Measurements from ENCODE around the gene LRIG1. TPM values are rescaled to one million over a fixed set of nuclear protein-coding genes. Genes with fewer than 3 reads are reported as not detected.
A peak's percentile ranks its signal among the peaks of the same experiment; 100 is the strongest.

The LRIG1 gene
- total RNA-seq (82.4 and 104 TPM in 2 replicates), polyA plus RNA-seq (27.9 and 46.5 TPM in 2 replicates), polyA minus RNA-seq (ENCODE audit: low replicate concordance) (126 and 180 TPM in 2 replicates)
- polyA plus RNA-seq (2012): 23.1 and 33.6 TPM in 2 replicates

- no peaks in the 10 kb centered on the region for H3K36me3 ChIP-seq (ENCODE audit: control insufficient read depth, insufficient read depth, low read length)
- H4K20me1 ChIP-seq (ENCODE audit: control insufficient read depth, extremely low read depth, insufficient read depth, low read length): no peaks in the 10 kb centered on the region
- no peak for TF ChIP-seq CTCF (conservative IDR thresholded peaks at IDR 0.05 in 1 of 2, IDR thresholded peaks at IDR 0.05 in 1 of 2; ENCODE audit: low read depth in 1 of 2, low read length in 2 of 2)
- no peak for TF ChIP-seq EZH2 (IDR thresholded peaks at IDR 0.05; ENCODE audit: low read length, missing control alignments)
- H3K9me3 ChIP-seq (ENCODE audit: control insufficient read depth, insufficient read depth, low read depth, low read length): no peaks in the 10 kb centered on the region
- peak within 1 kb of the TSS; percentile 84 for H3K9ac ChIP-seq (ENCODE audit: insufficient read depth, low read length)
- peaks cover 2% of the 10 kb centered on the region for H3K4me1 ChIP-seq (ENCODE audit: control insufficient read depth, extremely low read depth, insufficient read depth, low read length)
- H3K27me3 ChIP-seq (ENCODE audit: control insufficient read depth, insufficient read depth, low read length): peaks cover 5% of the 10 kb centered on the region
- DNase-seq (ENCODE audit: low read depth in 2 of 2): peak; percentile 97 to 98
- H3K27ac ChIP-seq (ENCODE audit: insufficient read depth, low read length): peak within 1 kb of the TSS; percentile 78
- H3K4me2 ChIP-seq (ENCODE audit: extremely low read depth, insufficient read depth, low read length): peak within 1 kb of the TSS; percentile 99
- H2AFZ ChIP-seq (ENCODE audit: low read length): peak within 1 kb of the TSS; percentile 82
- peaks cover 37% of the 10 kb centered on the region for H3K79me2 ChIP-seq (ENCODE audit: control insufficient read depth, insufficient read depth, low read length)
- peak within 1 kb of the TSS; percentile 70 to 96 (median 90) for H3K4me3 ChIP-seq (replicated peaks in 1 of 4; ENCODE audit: control extremely low read depth in 1 of 4, insufficient read depth in 1 of 4, low read depth in 3 of 4, low read length in 4 of 4)
Measured at GRCh38 chr3:66500576-66501482, at the start of gene LRIG1. TSS of gene LRIG1 (minus strand) at chr3:66501022. CDS start at chr3:66500407, 615 bp downstream.

- Histone ChIP-seq H3K9me3 (ENCODE audit: control insufficient read depth, insufficient read depth, low read depth, low read length) (no peaks in the 10 kb centered on the region), H3K27me3 (ENCODE audit: control insufficient read depth, insufficient read depth, low read length) (no peaks in the 10 kb centered on the region), H2AFZ (ENCODE audit: low read length) (no peak overlapping the region), H3K27ac (ENCODE audit: insufficient read depth, low read length) (no peak overlapping the region), H3K4me3 (replicated peaks in 1 of 4; ENCODE audit: control extremely low read depth in 1 of 4, insufficient read depth in 1 of 4, low read depth in 3 of 4, low read length in 4 of 4) (no peak overlapping the region), H3K4me2 (ENCODE audit: extremely low read depth, insufficient read depth, low read length) (no peak overlapping the region), H3K79me2 (ENCODE audit: control insufficient read depth, insufficient read depth, low read length) (no peaks in the 10 kb centered on the region), H3K36me3 (ENCODE audit: control insufficient read depth, insufficient read depth, low read length) (no peaks in the 10 kb centered on the region), H4K20me1 (ENCODE audit: control insufficient read depth, extremely low read depth, insufficient read depth, low read length) (no peaks in the 10 kb centered on the region), H3K9ac (ENCODE audit: insufficient read depth, low read length) (no peak overlapping the region), H3K4me1 (ENCODE audit: control insufficient read depth, extremely low read depth, insufficient read depth, low read length) (no peaks in the 10 kb centered on the region)
- no peak for TF ChIP-seq CTCF (conservative IDR thresholded peaks at IDR 0.05 in 1 of 2, IDR thresholded peaks at IDR 0.05 in 1 of 2; ENCODE audit: low read depth in 1 of 2, low read length in 2 of 2)
- no peak for DNase-seq (ENCODE audit: low read depth in 2 of 2)
Measured at GRCh38 chr3:66544619-66545429, 44.0 kb upstream of the LRIG1 start.

- Histone ChIP-seq H3K79me2 (ENCODE audit: control insufficient read depth, insufficient read depth, low read length) (no peaks in the 10 kb centered on the region), H3K9ac (ENCODE audit: insufficient read depth, low read length) (no peak overlapping the region), H3K9me3 (ENCODE audit: control insufficient read depth, insufficient read depth, low read depth, low read length) (no peaks in the 10 kb centered on the region), H3K36me3 (ENCODE audit: control insufficient read depth, insufficient read depth, low read length) (no peaks in the 10 kb centered on the region), H3K27ac (ENCODE audit: insufficient read depth, low read length) (no peak overlapping the region), H2AFZ (ENCODE audit: low read length) (no peak overlapping the region), H3K4me3 (replicated peaks in 1 of 4; ENCODE audit: control extremely low read depth in 1 of 4, insufficient read depth in 1 of 4, low read depth in 3 of 4, low read length in 4 of 4) (no peak overlapping the region), H3K4me2 (ENCODE audit: extremely low read depth, insufficient read depth, low read length) (no peak overlapping the region), H3K4me1 (ENCODE audit: control insufficient read depth, extremely low read depth, insufficient read depth, low read length) (no peaks in the 10 kb centered on the region), H3K27me3 (ENCODE audit: control insufficient read depth, insufficient read depth, low read length) (no peaks in the 10 kb centered on the region), H4K20me1 (ENCODE audit: control insufficient read depth, extremely low read depth, insufficient read depth, low read length) (no peaks in the 10 kb centered on the region)
- no peak for DNase-seq (ENCODE audit: low read depth in 2 of 2)
- TF ChIP-seq CTCF (conservative IDR thresholded peaks at IDR 0.05 in 1 of 2, IDR thresholded peaks at IDR 0.05 in 1 of 2; ENCODE audit: low read depth in 1 of 2, low read length in 2 of 2) (no peak), EZH2 (IDR thresholded peaks at IDR 0.05; ENCODE audit: low read length, missing control alignments) (no peak)
Measured at GRCh38 chr3:66542153-66542552, 41.3 kb upstream of the LRIG1 start.
